Cardiac fibroblast (primary cell): ENCODE data around the gene CDH13.

ENCODE experiments used
- DNase-seq, 2 donors: peaks; one replicate each; pipeline versions ENCODE4 v3.0.0 to v3.0.0-alpha.2; 2010; ENCODE audit warnings: low read depth in 2 of 2
- H3K4me3 ChIP-seq, 2 donors: replicated peaks in 1 of 2; 1 replicate in 1 of 2; 2 replicates in 1 of 2; pipeline ENCODE4 v1.5.1; 2011; ENCODE audit warnings: low read depth in 2 of 2, low read length in 2 of 2, mild to moderate bottlenecking in 2 of 2, moderate library complexity in 1 of 2
- CTCF ChIP-seq: IDR thresholded peaks from one replicate; pipeline ENCODE4 v1.5.1; 2011; ENCODE audit warnings: low read depth, mild to moderate bottlenecking, low read length, inconsistent platforms

CDH13 gene

GRCh38 chr16:83539736-83540490, 913.1 kb downstream of the CDH13 start:
- no peak for TF ChIP-seq CTCF
- DNase-seq, result peak in 1 of 2 donors; percentile 16
- no peak overlapping the region for H3K4me3 ChIP-seq

GRCh38 chr16:83541231-83541630, 914.5 kb downstream of the CDH13 start:
- TF ChIP-seq CTCF, result no peak

GRCh38 chr16:83542491-83542890, 915.7 kb downstream of the CDH13 start:
- H3K4me3 ChIP-seq, result no peak overlapping the region
- DNase-seq, result no peak
- no peak for TF ChIP-seq CTCF

More at GRCh38 chr16:83541231-83541630, 914.5 kb downstream of the CDH13 start:
- DNase-seq, result no peak
- no peak overlapping the region for H3K4me3 ChIP-seq

- no peak for TF ChIP-seq CTCF
- DNase-seq, result no peak
- no peak overlapping the region for H3K4me3 ChIP-seq
Observed at GRCh38 chr16:83549316-83550182, 922.8 kb downstream of the CDH13 start.

- DNase-seq, result no peak
- no peak for TF ChIP-seq CTCF
- no peak overlapping the region for H3K4me3 ChIP-seq
Observed at GRCh38 chr16:83550183-83550569, 923.4 kb downstream of the CDH13 start.

GRCh38 chr16:83552228-83552627, 925.5 kb downstream of the CDH13 start:
- H3K4me3 ChIP-seq, result no peak overlapping the region
- DNase-seq, result peak; percentile 27 to 72
- TF ChIP-seq CTCF, result no peak
